GM12801 (cell line): Measurements from ENCODE around the gene RNLS.

Experiments used
- TF ChIP-seq, protein P1 (sequence below): IDR thresholded peaks from one replicate; pipeline ENCODE4 v1.5.1; 2011; ENCODE audit warnings: control low read depth; ENCODE audit not compliant: insufficient read length; ENCODE audit errors: extremely low read depth

RNLS gene

DNA sequence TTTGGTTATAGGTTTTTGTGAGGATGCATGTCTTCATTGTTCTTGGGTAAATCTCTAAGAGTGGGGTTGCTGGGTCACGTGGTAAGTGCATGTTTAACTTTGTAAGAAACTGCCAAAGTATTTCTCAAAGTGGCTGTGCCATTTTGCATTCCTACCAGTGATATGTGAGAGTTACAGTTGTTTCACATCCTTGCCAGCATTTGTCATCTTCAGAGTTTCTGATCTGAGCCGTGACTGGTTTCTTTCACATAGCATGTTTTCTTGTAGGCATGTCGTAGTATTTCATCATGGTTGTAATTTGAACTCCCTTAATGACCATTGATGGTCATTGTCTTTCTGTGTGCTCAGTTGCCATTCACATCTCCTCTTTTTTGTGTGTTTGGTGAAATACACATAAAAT lies 286.0 kb downstream of the RNLS start:
- TF ChIP-seq, protein P1, sequence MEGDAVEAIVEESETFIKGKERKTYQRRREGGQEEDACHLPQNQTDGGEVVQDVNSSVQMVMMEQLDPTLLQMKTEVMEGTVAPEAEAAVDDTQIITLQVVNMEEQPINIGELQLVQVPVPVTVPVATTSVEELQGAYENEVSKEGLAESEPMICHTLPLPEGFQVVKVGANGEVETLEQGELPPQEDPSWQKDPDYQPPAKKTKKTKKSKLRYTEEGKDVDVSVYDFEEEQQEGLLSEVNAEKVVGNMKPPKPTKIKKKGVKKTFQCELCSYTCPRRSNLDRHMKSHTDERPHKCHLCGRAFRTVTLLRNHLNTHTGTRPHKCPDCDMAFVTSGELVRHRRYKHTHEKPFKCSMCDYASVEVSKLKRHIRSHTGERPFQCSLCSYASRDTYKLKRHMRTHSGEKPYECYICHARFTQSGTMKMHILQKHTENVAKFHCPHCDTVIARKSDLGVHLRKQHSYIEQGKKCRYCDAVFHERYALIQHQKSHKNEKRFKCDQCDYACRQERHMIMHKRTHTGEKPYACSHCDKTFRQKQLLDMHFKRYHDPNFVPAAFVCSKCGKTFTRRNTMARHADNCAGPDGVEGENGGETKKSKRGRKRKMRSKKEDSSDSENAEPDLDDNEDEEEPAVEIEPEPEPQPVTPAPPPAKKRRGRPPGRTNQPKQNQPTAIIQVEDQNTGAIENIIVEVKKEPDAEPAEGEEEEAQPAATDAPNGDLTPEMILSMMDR: no peak

DNA sequence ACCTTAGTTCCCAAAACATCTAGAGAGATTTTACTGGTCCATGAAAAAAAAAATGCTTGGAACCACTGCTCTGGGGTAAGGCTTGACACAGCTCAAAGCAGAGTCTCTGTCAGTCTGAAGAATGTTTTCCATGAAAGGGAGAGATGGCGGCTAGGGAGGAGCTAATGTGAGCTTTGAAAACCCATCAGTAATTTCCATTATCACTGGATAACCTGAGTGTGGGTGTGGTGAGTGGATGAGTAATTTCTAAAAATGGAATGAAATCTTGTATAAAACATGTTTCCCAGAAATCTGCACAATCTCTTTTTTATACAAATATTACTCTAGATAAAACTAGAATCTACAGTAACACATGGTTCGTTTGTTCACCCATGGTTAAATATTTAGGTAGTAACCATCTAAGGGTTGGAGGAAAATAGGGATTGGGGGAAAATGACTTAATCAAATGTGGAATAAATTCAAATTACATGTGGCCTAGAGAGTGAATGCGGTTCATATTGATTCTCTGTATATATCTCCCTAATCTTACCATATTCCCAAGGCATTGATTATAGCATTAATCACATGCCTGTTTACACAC lies 289.4 kb downstream of the RNLS start:
- TF ChIP-seq, protein P1: no peak

DNA sequence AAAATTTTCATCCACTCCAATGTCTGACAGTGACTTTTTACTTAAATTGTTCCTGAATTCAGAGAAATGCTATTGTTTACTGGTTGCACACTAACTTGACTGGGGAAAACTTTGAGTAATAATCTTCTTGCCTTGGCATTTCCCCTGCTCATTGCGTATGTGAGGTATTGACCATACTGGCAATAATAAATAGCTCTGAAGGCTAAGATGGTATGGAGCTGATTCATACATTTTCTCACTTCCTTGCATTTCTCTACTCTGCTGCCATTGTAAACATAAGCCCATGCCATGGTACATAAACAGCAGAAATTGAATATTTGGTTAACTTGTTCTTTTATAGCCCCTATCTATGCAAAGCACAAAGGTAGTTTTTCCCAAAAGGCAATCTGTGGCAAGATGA lies 290.0 kb downstream of the RNLS start:
- TF ChIP-seq, protein P1: no peak

DNA sequence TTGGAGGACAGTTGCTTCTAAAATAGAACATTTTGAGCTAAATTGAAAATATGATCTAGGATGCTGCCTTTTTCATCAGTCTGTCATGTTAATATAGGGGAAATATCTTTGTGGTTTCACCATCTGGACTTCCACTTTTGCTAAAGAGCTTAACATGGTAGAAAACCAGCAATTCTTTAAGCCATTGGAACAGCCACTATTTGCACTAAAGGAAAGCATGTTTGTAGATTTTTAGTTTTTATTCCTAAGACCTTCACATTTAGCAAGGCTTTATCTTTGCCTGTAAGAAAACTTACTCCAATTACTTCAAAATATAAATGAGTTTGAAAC lies 291.0 kb downstream of the RNLS start:
- TF ChIP-seq, protein P1: no peak

DNA sequence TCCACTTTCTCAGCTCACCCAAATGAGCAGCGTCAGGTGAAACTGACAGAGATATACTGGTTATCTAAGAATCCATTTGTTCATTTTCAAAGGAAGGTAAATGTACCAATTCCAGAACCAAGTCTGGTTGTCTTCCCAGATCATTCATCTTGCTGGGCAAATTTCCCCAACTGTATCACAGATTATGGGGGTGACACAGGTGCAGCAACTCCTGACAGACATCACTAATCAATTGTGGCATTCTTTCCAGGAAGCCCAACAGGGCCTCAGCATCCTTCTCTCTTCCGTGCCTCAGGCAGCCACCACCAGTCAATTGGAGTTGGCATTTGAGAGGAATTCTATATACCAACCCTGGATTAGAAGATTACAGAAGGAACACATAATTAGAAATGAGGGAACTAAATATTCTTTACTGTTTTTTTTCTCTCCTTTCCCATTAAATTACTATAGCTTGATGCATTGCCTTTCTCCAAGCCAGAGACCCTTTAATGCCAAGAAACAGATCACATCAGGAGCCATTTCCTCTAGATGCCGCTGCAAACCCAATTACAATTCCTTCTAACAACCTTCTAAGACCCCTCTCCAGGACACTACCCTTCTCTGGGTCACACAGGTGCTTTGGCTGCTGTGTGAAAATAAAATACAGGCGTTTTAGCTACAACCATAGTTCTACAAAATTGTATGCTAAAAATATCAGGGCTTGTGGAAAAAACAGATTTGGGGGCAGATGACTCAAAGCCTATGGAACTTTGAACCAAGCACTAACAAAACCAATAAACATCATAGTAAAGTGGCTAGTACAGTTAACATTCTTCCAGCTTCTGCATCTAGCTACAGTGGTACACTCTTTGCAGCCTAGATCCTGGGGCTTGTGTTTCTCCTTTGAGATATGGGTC lies 291.6 kb downstream of the RNLS start:
- TF ChIP-seq, protein P1: no peak

DNA sequence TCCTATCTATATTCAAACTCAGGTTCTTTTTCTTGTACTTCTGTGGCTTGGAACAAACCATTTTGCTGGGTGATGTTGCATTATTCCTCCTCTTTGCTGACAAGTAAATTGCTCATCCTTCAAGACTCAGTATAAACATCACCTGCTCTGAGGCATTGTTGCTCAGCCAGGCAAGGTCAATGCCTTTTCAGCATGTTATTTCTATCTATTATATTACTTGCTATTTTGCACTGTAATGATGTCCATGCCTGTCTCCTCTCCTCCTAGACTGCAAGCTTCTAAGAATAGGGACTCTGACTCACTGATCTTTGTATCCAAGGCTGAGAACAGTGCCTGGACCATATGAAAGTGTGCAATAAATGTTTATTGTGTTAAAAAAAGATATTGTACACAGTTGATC lies 293.8 kb downstream of the RNLS start:
- TF ChIP-seq, protein P1: no peak

DNA sequence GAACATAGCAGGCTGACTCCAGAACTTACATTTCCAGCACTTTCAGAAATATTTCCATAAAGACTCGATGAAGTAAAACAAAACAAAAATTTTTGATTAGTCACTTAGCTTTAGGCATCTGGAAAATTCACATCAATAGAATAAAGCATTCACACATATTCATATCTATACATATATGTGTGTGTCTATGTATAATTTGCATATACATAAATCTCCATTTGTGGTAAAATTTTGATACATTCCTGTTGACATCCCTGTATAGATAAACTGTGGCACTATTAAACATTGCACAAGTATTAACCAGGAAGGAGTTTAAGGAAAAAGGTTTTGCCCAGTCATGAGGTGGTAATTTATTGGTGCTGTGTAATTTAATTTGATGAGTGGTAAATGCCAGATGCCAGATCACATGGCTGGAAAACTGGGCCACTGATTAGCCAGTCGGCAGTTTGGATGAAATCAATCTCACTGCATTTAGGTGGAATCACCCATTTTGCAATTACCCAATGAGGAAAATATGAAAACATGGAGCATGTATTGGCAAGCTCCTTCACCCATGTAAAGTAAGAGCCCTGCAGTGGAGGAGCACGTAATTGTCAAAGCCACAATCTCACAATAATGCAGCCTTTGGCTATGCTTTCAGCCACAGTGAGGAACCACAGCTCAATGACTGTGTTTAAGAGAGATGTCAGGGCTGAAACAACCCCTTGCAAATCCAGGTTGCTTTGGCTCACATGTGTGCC lies 294.6 kb downstream of the RNLS start:
- TF ChIP-seq, protein P1: no peak
